NCI-H82 treated with DMSO at 0.1 percent for 48 hours (cell line): ENCODE results near the gene HOXA4.

Experiments
- DNase-seq: peaks from one replicate; lab custom pipeline; 2025; ENCODE audit not compliant: unreplicated experiment; lab: John Stamatoyannopoulos, UW

The HOXA4 gene

GRCh38 chr7:27158436-27159265 lies 28.1 kb upstream of the HOXA4 start:
- no peak for DNase-seq

DNA sequence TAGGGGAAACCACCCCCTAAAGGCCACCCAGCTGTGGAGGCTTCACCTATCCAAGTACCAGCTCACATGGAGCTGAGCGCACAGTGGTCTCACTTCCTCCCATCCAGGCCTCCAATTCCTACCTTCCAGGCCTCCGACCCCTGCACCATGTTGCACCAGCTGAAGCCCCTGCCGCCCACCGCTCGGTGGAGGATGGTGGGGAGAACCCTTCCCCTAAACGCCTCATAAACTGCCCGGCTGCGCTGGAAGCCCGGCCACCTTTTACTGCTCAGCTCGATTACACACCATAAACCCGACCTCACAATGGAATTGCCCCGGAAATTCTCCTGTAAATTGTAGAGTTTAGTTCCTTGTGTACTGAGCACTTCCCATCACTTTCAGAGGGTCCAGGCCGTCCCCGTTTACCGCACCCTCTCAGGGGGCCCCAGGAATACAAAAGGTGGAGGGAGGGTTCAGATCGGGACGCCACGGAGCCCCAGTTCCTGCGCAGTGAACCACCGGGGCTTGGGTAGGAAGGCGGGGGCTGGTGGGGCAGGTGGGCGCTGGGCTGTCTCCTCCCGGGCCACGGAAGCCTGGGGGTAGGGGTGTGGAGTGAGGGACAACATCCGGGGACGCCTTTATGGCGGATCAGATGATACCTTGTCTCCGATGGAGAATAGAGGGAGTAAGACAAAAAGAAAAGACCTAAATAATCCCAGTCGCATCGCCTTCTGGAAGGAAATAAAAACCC lies 27.3 kb upstream of the HOXA4 start:
- DNase-seq = no peak

DNA sequence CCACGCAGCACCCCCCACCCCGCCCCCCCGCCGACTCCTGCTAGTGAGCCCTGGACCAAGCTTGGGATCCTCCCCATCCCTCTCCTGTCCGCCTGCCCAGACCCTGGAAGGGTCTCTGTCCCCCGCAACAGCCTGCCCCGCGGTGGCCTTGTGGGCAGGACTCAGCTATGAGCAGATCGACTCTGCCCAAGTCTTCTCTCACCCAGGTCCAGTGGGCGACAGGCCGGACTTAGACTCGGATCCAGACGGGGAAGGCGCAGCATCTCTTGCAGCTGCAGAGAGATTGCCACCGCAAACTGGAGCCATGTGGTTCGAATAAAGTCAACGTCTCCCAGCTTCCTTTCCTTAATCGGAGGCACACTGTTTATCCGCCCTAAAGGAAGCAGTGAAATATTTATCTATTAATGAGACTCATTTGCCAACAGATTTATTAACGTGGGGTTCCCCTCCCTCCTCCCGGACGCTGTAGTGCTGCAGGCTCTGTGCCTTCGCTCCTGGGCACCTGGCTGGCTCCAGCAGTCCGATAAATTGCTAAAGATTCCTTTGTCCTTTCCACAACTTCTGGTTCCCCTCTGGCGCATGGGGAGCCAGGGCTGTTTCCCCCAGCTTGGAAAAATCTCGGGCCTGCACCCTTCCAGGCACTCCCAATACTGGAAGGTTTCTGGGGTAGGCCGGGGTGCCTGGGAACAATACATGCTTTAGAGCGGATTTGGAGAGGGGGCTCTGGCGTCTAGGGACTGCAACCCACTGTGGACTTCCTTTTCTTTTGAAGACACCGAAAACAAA lies 26.6 kb upstream of the HOXA4 start:
- no peak for DNase-seq

GRCh38 chr7:27156508-27156898 lies 25.9 kb upstream of the HOXA4 start, which contains the start of gene HOXA7:
HOXA7 (minus strand) TSS chr7:27156675; CDS start chr7:27156545, 130 bp downstream.
- DNase-seq = peak; percentile 64

DNA sequence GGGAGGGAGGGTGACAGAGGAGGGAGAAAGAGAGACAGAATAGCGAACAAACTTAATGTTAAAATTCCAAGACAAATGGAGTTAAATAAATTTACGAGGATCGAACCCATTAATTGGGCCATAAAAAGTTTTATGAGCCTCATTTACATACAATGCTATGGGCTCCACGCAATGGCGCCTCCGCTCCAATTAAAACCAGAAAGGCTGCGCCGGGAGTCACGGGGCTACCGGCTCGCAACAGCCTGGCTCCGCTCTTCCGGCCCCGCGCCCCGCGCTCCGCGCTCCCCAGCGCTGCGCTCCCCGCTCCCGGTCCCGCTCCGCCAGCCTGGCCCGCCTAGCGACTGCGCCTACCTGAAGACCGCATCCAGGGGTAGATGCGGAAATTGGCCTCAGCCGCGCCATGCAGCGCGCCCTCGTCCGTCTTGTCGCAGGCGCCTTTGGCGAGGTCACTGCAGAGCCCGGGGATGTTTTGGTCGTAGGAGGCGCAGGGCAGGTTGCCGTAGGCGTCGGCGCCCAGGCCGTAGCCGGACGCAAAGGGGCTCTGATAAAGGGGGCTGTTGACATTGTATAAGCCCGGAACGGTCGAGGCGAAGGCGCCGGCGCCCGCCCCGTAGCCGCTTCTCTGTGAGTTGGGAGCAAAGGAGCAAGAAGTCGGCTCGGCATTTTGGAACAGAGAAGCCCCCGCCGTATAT lies 25.4 kb upstream of the HOXA4 start:
- DNase-seq = no peak

DNA sequence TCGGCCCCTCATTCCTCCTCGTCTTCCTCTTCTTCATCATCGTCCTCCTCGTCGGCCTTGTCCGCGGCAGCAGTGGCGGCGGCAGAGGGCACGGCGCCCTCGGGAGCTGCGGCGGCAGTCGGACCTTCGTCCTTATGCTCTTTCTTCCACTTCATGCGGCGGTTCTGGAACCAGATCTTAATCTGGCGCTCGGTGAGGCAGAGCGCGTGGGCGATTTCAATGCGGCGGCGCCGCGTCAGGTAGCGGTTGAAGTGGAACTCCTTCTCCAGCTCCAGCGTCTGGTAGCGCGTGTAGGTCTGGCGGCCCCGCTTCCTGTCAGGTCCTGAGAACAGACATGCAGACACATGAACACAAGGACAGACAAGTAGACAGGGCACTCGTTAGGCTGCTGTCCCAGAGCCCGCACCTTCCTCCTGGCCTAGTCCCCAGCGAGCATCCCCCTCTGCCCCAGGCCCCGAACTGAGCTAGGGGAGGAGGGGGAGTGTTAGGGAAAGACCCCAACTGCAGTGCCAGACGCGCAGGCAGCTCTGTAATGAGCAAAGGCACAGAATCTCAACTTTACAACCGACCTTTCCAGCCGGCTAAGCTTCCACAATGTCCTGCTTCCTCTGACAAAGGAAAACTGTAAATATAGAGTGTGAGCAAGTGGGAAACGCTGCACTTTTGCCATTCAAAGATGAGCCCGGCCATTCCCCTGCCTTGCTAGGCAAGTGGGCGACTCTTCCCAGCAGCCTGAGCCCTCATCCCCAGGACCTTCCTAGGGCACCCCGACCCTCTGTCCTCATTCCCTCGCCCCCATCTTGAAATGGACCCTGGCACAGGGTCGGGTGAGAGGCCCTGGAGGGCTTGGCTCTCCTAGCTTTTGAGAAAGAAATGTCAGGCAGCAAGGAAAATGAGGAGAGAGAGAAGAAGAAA lies 24.6 kb upstream of the HOXA4 start:
- no peak for DNase-seq

DNA sequence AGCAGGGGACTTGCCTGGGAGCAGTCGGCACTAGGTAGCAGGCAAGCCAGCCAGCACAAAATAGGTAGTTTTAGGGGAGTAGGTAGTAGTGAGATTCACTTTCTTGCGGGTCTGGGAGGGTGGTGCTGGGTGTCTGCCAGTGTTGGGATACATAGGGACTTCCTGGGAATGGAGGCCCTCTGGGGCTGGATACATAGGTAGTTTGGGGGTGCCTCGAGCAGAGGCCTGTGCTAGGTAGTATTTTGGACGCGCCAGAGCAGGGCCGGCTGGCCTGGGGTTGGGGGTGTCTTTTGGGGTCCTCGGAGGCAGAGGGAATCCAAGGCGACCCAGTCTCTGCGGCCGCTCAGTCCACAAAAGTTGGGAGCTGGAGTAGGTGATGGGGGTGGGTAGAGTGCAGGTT lies 23.8 kb upstream of the HOXA4 start:
- no peak for DNase-seq

- no peak for DNase-seq
These were observed 23.0 kb upstream of the HOXA4 start for GRCh38 chr7:27153526-27153925.

- no peak for DNase-seq
These were observed 22.4 kb upstream of the HOXA4 start for GRCh38 chr7:27152816-27153442.

- DNase-seq = no peak
These were observed 21.6 kb upstream of the HOXA4 start, which contains the start of gene HOXA3 for GRCh38 chr7:27151931-27152815. HOXA3 (minus strand) TSS chr7:27152583; CDS start chr7:27110640, 41,943 bp downstream.

DNA sequence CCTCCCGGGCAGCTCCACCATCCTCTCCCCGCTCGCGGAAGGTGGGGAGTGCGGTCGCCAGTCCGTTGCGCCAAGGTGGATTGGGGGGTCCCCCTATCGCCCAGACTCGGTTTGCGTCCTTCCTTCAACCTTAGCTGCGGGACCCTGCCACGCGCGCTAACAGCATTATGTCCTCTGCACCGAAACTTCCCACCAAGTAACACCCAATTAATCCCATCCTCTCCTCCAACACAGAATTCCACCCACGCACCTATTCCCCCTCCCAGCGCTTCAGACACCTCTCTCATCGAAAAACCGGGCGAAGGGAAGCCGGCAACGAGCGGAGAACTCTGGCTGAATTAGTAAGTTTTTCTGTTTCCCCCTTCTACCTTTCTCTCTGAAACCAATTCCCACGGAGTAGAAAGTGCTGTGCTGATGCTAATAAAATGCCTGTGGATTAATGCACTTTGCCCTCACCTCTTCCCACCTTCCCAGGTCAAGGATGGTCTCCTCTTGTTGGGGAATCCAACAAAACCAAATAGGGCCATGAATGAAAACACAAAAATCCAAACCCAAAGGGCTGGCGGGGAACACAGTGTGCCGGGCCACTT lies 20.9 kb upstream of the HOXA4 start:
- DNase-seq = no peak

GRCh38 chr7:27150568-27151340 lies 20.2 kb upstream of the HOXA4 start:
- DNase-seq = peak; percentile 50

DNA sequence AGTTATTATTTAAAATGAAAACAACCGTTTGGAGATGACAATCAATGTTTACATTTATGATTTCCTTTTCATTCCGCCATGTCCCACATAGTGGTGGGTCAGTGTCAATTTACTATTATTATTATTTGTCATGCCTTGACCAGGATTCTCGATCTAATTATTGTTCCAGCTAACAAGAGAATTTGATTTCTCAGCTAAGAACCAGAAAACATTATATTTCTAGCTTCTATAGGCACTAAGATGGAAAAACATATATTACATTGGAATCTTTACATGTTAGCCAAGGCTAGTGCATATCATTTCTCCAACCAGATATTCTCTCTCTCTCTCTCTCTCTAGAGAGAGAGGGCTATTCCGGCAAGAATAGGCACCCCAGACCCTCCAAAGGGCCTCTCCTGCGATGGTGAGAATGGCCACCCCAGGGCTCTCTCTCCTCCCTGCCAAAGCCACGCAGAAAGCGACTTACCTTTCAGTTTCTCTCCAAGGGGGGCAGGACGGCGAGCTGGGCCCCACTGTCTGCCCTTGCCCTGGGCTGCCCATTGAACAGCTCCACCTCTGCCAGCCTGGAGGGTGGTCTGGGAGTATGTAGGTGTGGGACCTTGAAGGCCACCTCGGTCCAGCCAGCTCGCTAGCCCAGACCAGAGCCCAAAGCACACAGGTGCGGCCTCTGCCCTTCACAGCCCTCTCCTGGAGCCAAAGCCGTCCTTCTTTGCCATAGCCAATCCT lies 19.4 kb upstream of the HOXA4 start:
- DNase-seq = no peak

DNA sequence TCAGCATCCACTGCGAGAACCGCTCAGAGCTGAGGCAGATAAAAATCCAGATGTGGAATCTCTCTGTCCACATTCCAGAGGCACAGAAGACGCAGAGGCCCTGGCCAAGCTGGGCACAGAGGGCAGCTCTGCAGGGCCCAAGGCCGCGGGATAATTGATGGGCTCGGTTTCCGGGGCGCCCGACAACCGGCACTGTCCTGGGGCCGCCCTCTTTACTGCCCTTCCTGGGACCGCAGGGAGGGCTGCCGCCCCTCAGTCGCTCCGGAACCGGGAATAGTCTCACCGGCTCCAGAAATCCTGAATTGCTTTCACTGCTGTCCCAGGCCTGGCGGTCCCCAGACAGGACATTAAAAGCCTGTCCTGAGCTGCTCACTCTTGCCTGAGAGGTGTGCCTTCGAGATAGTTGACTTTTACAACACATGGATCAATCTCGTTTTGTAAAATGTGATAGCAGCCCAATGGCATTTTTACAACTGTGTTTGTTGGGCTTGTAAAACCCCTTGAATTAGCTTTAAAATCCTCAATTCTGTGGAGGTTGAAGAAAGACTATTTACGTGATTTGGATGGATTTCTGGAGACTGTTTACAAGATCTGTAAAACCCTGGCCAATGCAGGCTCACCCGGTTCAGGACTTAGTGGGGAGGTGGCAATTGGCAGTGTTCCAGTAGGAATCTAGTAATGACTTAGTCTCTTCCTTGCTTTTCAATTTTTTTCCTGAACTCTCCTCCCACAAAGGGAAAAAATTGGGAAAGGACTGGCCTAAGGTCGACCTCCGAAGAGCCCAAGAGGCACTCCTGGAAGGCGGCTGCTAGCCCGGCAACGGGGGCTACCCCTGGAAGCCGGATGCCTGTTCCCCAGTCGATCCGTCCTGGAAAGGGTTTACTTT lies 18.4 kb upstream of the HOXA4 start:
- no peak for DNase-seq

DNA sequence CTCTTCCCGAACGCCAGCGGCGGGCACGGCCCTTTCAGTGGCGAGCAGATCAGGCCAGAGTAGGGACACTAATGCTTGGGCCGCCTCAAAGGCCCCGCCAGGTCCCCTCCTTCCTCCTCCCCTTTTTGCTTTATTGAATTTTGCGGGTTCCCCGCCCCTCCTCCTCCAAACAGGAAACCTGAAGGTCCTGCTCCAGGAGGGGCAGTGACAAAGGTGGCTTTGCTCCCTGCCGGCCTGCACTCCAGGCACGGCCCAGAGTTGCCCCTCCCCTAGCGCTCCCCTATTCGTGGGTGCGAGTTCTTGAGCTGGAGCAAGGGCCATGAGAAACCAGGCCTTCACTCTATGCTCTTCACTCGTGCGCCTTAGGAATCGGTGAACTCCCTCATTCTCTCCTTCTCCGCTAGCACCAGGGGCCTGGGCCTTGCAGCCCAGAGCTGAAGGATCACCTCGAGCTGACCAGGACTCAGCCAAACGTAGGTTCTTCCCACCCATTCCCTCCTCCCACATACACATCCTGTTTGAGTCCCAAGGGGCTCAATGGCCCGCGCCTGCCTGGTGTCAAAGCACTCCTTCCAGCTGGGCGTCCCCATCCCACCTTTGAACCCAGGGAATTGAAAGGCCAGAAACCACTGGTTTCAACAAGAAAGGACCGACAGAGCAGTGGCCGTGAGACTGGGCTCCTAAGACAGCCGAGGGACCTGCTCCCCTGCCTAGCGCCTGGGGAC lies 17.6 kb upstream of the HOXA4 start:
- no peak for DNase-seq
